DND-41 (cell line): ENCODE measurements around the gene SH2D6.

ENCODE experiments used
- EZH2 ChIP-seq: IDR thresholded peaks from 3 replicates; pipeline ENCODE4 v1.6.1; 2012; ENCODE audit warnings: borderline replicate concordance, low read depth, mild to moderate bottlenecking, moderate library complexity, low read length, inconsistent platforms; ENCODE audit not compliant: severe bottlenecking
- TF ChIP-seq, protein P1 (sequence below): IDR thresholded peaks from 2 replicates; pipeline ENCODE4 v1.5.1; 2012; ENCODE audit warnings: borderline replicate concordance, low read length, moderate library complexity, mild to moderate bottlenecking; ENCODE audit not compliant: poor library complexity, severe bottlenecking; ENCODE audit errors: extremely low read depth

DNA sequence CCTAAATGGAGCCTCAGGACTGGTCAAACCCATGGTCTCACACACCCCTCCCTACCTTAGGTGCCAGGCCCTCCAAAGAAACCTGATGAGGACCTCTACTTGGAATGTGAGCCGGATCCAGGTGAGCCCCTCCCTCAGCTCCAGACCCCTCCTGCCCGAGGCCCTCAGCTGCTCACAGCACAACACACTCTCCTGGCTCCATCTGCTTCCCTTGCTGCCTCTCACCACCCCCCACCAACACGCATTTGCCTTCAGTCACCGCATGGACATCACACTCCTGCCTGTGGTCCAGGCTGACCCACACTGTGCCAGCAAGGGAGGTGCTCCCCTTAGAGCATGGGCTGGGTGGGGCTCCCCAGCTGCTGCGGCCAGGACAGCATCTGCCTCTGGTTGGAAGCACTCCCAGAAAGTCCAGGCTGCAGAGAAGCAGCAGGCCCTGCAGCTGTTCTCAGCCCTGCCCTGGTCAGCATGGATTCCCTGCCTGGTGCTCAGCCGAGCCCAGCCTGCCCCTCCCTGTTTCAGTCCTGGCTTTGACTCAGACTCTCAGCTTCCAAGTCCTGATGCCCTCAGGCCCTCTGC is 15.1 kb downstream of the SH2D6 start:
- TF ChIP-seq, protein P1, sequence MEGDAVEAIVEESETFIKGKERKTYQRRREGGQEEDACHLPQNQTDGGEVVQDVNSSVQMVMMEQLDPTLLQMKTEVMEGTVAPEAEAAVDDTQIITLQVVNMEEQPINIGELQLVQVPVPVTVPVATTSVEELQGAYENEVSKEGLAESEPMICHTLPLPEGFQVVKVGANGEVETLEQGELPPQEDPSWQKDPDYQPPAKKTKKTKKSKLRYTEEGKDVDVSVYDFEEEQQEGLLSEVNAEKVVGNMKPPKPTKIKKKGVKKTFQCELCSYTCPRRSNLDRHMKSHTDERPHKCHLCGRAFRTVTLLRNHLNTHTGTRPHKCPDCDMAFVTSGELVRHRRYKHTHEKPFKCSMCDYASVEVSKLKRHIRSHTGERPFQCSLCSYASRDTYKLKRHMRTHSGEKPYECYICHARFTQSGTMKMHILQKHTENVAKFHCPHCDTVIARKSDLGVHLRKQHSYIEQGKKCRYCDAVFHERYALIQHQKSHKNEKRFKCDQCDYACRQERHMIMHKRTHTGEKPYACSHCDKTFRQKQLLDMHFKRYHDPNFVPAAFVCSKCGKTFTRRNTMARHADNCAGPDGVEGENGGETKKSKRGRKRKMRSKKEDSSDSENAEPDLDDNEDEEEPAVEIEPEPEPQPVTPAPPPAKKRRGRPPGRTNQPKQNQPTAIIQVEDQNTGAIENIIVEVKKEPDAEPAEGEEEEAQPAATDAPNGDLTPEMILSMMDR: no peak
- no peak for TF ChIP-seq EZH2
